Stimulated activated CD8-positive, alpha-beta memory T cell treated with anti-CD3 and anti-CD28 coated beads, Interleukin-4, amount 100 ng/mL, for 24 hours (primary cell): Measurements from ENCODE around the gene POTEF.
"Not testable (repeated sequence)": the region's sequence is repeated elsewhere in the genome, so short reads cannot be mapped to it uniquely, and the experiment has no call there.

Experiments used
- DNase-seq: peaks from one replicate; pipeline ENCODE4 v3.0.0-alpha.2; 2020; ENCODE audit warnings: low read depth

Gene POTEF

DNA sequence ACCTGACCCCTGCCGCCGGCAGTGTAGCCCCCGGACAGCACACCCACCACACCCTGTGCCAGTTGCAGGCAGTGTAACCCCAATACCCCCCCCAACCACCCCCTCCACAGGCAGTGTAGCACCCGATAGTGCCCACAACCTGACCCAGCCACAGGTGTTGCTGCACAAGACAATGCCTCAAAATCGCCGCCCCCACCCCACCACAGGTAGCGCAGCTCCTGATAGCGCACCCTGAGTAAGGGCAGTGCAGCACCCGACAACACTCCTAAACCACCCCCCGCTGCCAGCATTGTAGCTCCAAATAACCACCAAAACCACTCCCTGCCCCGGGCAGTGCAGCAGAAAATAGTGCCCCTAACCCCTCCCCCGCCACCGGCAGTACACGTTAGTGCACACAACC lies 558 bp downstream of the POTEF start:
- DNase-seq: not testable (repeated sequence)

DNA sequence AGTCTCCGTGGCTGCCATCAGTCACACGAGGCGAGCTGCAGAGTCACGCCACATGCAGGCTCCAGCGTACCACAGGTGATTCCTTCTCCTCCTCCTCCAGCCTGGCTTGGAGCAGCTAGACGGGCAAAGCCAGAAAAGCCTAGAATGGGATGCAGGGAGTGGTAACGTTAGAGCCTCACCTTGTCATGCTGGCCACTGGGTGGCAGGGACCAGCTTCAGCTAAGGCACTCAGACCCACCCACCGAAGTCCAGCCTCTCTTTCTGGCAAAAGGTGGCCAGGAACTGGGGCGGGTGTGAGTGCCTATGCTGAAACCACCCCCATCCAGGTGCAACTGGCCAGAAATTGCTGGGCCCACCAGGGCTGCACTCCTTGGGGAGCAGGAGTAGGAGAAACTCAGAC lies 1.3 kb downstream of the POTEF start:
- DNase-seq: not testable (repeated sequence)

DNA sequence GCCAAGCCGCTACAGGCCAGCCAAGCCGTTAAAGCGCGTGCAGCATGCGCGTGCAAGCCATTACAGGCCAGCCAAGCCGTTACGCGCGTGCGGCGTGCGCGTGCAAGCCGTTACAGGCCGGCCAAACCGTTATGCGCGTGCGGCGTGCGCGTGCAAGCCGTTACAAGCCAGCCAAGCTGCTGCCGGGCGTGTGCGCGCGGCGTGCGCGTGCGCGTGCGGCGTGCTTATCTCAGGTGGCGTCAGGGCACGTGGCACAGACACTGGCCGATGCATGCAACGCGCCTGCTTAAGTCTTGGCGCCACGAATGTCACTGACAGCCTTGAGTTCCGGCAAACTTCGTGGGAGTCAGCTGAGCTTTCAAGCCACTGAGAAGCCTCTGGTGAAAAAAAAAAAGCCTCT lies 8.1 kb downstream of the POTEF start:
- DNase-seq: not testable (repeated sequence)

DNA sequence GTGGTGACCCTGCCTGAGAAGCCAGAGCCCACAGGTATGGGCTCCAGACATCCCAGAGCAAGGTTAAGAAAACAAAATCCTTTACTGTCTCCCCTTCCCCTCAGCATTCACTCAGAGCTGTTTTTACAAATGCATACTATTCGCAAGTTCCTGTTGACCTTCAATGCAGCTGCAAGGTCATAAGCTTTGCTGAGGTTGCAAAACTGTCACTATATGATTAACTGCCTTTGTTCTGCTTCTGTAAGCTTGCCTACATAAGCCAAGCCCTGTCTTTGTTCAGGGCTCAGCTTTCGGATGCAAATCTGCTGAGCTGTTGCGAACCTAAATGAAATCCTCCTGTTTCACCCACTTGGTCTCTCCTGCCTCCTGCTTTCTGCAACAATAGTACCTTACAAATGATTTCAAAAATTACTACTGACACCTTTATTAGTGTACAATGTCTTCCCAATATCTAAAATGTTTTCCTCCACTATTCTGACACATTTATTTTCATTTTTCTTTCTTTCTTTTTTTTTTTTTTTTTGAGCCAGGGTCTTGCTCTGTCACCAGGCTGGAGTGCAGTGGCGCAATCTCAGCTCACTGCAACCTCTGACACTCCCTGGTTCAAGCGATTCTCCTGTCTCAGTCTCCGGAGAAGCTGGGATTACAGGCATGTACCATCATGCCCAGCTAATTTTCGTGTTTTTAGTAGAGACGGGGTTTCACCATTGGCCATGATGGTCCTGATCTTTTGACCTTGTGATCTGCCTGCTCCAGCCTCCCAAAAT lies 26.2 kb downstream of the POTEF start:
- DNase-seq: not testable (repeated sequence)

DNA sequence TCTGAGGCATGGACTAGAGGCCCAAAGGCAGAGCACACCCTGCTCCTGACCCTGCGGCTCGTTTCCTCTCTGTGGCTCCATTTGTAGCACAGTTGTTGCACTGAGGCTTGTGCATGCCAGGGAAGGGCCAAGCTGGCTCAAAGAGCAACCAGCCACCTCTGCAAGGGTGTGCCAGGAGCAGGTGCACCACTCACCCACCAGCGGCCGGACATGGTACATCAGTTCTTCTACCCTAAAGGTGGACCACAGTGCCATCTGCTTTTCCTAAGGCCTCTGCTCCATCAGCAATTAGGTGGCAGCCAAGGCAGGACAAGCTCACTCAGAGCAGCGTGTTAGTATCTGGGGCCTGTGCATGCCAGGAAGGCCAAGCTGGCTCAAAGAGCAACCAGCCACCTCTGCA lies 66.4 kb downstream of the POTEF start:
- not testable (repeated sequence) for DNase-seq

DNA sequence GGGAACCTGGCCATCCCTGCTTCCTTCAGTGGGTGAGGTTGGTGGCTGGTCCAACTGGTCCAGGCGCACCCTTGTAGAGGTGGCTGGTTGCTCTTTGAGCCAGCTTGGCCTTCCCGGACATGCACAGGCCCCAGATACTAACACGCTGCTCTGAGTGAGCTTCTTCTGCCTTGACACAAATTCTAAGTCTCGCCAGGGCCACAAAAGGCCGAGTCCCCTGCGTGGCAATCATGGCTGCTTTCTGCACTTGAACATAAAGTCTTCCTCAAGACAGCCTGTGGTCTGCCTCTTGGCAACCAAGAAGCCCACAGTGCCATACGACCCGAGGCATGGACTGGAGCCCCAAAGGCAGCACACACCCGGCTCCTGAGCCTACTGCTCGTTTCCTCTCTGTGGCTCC lies 69.0 kb downstream of the POTEF start:
- not testable (repeated sequence) for DNase-seq

DNA sequence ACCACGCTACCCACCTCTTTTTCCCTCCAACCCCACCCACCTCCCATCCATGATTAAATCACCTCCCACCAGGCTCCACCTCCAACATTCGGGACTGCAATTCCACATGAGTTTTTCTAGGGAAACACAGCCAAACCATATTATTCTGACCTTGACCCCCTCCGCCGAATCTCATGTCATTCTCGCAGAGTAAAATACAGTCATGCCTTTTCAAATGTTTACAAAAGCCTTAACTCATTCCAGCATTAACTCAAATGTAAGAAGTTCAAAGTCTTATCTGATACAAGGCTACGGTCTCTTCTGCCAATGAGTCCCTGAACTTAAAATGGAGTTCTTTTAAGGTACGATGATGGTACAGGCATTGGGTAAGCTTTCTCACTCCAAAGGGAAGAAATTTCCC lies 72.7 kb downstream of the POTEF start:
- DNase-seq: not testable (repeated sequence)

DNA sequence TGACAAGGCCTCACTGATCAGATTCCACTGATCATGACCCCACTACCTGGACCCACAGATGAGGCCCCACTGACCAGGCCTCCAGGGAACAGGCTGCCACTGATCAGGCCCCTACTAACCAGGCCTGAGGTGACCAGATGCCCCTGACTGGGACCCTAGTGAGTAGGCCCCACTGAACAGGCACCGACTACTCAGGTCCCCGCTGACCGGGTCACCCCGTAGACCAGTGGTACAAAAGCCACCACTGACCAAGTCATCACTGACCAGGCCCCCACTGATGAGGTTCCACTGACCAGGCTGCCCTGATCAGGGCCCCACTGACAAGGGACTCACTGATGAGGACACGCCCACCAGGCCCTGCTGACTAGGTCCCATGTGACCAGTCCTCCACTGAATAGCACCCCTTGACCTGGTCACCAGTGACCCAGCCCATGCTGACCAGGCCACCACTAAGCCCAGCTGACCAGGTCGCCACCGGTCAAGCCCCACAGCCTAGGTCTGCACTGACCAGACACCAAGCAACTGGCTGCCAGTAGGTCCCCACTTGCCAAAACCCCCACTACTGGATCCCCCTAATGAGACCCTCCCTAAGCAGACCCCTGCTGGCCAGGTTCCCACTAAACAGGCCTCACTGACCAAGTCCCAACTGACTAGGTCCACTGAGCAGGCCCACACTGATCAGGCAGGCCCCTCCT lies 75.7 kb downstream of the POTEF start:
- not testable (repeated sequence) for DNase-seq

DNA sequence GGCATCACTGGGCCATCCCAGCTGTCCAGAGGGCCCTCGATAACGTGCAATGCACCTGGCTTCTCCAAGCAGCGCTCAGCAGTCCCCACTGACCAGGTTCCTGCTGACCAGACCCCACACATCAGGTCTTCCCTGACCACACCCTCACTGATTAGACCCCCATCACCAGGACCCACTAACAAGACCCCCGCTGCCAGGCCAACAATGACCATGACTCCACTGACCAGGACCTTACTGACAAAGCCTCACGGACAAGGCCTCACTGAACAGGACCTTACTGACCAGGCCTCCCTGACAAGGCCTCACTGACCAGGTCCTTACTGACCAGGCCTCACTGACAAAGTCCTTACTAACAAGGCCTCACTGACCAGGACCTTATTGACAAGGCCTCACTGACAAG lies 76.6 kb downstream of the POTEF start:
- not testable (repeated sequence) for DNase-seq

DNA sequence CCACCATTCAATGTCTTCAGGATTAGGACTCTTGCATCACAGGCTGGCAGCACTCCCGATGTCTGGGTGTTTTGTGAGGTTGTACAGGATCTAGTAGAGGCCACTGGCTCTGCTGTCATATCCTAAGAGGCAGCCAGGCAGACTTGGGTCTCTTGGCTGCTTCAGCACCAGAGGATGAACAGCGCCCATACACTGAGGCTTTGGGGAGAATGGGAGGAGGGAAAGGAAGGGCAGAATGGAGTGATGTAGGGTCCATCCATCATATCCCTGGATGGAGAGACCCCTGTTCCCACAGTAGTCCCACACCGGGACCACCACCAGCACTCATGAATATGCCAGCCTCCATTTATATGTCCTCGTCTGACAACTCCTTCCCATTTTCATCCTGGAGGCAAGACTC lies 80.6 kb downstream of the POTEF start:
- not testable (repeated sequence) for DNase-seq

DNA sequence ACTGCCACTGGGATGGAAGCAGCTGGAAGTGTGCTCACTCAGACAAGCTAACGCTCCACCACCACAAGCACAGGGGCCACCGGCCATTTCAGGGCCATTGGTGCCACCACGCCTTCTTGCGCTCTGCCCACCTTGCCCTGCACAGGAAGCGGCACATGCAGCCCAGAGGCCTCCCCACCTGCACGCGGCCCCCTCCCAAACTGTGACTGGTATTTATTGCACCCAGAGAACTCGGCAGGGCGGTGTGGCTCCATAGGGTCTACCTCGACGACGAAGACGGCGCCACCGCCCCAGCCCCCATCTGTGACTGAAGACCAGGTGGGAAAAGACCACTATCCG lies 90.8 kb downstream of the POTEF start:
- DNase-seq: not testable (repeated sequence)

DNA sequence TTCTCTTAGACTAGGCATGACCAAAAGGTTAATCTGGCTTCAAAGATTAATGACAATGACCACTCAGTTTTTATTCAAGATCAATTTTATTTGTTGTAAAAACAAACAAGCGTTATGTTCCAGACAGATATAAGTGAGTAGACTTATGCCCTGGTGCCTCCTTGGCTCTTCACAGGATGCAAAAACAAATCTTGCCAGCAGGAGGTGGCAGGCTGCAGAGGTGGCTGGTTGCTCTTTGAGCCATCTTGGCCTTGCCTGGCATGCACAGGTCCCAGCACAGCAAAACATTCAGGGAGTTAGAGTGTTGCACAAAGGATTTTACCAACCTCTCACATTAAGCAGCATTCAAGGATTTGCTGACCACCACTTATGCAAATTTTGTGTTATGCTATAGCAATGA lies 103.1 kb downstream of the POTEF start:
- not testable (repeated sequence) for DNase-seq
